Inflammatory macrophage treated with lipopolysaccharide for 1 hour (primary cell): ENCODE results near the gene BAAT.
A peak's percentile ranks its signal among the peaks of the same experiment; 100 is the strongest.
"Not testable (repeated sequence)": the region's sequence is repeated elsewhere in the genome, so short reads cannot be mapped to it uniquely, and the experiment has no call there.

Experiments
- DNase-seq, 2 donors: peaks; one replicate each; pipeline ENCODE4 v3.0.0-alpha.2; 2020 to 2022

BAAT gene

DNA sequence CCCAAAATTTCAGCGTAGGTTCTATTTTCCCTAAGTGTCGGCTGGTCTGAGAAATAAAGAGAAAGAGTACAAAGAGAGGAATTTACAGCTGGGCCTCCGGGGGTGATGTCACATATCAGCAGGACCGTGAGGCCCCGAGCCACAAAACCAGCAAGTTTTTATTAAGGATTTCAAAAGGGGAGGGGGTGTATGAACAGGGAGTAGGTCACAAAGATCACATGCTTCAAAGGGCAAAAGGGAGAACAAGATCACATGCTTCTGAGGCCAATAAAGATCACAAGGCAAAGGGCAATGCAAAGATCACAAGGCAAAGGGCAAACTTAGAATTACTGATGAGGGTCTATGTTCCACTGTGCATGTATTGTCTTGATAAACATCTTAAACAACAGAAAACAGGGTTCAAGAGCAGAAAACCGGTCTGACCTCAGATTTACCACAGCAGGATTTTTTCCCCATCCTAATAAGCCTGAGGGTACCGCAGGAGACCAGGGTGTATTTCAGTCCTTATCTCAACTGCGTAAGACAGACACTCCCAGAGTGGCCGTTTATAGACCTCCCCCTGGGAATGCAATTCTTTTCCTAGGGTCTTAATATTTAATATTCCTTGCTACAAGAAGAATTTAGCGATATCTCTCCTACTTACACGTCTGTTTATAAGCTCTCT lies at the start of gene BAAT:
Gene BAAT (minus strand): TSS at position 134 of the 664 bp plus-strand sequence. CDS start 13,602 bp downstream, outside the sequence.
- not testable (repeated sequence) for DNase-seq

DNA sequence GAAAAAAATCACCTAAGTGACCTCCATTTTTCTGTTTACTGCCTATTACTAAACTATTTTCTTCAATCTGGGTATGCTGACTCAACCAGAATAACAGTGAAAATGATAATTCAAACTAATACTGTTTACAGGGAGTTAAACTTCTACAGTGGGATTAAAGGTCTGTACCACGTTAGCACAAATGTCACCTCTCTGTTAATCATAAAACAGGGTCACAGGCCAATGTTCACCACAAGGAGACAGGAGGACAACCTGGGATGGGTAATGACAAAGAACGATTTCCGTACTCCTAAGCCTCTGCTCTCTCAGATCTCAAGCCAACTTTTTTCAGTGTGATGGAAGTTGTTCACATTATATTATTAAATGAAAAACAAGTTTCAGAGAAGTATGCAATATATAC lies 48.4 kb upstream of the BAAT start:
- DNase-seq: no peak

DNA sequence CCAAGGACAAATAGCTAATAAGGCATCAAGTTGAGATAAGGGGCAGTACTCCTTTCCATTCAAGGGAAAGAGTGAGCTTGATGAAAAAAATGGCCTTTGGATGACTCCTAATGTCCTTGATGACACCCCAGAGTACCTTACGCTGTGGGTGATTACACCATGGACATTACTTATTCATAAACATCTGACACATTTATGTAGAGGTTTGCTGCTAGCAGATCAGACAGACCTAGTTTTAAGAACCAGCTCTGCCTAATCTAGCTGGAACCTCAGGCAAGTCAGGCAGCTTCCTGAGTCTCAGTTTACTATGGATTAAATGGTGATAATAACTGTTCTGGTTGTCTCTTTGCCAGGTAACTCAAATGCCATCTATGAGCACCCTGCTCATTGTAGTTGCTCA lies 47.9 kb upstream of the BAAT start:
- DNase-seq: no peak

DNA sequence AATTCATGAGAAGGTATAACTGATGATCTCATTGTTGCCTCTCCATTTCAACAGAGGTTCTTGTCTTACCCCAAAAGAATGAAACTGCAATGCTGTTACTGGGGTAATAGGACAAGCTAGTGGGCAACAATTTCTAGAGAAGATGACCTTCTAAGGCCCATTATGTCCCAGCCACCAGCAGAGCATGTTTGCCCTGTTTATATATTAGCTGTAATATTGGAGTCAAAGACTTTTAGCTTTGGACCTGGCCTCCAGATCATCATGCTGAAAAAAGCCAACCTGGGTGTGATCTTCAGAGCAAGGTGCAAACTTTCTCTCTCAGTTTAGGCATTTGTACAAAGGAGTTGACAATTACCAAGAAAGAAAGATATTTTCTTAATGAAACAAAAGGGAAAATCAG lies 47.4 kb upstream of the BAAT start:
- DNase-seq: no peak

DNA sequence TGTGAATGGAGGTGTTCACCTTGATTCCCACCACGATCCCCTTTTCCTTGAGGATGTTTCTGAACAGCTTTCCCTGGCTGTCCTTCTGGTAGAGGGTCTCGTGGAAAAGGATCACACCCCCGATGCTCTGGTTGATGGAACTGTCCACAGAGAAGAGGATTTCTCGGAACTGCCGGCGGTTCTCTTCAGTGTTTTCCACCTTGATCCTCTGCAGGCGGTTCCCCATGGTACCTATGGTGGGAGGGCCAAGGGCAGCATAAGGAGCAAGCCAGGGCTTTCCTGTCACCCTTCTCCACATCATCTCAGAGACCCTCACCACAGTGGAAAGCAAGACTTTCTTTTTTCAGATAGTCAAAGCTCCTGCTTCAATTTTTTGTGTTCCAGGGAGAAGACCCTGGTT lies 44.9 kb upstream of the BAAT start:
- DNase-seq: no peak

GRCh38 chr9:101428909-101429308 lies 44.1 kb upstream of the BAAT start:
- no peak for DNase-seq

- no peak for DNase-seq
Measured at GRCh38 chr9:101427957-101428655, 43.3 kb upstream of the BAAT start.

DNA sequence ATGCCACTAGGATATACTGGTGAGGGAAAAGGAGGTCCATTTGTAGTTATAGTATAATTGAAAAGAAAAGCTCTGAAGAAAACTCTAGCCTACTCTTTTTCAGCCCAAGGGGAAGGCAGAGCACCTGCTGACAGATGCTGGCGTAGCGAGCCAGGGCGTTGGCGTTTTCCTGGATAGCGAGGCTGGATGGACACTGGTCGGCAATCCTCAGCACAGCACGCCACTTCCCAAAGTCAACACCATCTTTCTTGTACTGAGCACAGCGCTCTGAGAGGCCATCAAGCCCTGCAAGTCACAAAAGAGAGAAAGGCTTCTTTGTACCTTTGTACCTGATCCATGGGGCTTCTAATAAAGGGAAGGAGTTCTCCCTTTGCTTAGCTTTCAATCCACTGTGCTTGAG lies 42.6 kb upstream of the BAAT start:
- no peak for DNase-seq

GRCh38 chr9:101421653-101422065 lies 36.9 kb upstream of the BAAT start:
- no peak for DNase-seq

DNA sequence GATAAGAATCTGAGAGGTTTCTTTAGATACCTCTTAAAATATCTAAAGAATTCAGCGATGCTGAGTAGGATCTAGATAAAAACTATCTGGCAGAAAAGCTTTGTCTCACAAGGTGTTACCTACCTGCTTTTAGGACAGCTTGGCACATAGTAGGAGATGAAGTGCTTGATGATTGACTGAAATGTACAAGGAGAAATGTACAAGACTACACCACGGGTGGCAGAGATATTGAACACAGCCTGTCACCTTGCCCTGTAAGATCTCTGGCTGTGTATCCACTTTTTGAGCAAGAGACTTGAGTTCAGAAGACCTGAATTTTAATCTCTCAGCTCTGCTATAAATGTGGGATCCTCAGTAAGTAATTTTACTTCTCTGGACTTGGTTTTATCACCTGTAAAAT lies 35.1 kb upstream of the BAAT start:
- no peak for DNase-seq

GRCh38 chr9:101418518-101419430 lies 34.0 kb upstream of the BAAT start:
- DNase-seq: no peak

- no peak for DNase-seq
Measured at GRCh38 chr9:101417977-101418376, 33.2 kb upstream of the BAAT start.

- no peak for DNase-seq
Measured at GRCh38 chr9:101417389-101417788, 32.6 kb upstream of the BAAT start.

GRCh38 chr9:101415578-101415977 lies 30.8 kb upstream of the BAAT start:
- DNase-seq: no peak

GRCh38 chr9:101414839-101415238 lies 30.0 kb upstream of the BAAT start:
- DNase-seq: no peak

GRCh38 chr9:101409079-101409477 lies 24.3 kb upstream of the BAAT start:
- DNase-seq: peak in 1 of 2 donors; percentile 15

- no peak for DNase-seq
Measured at GRCh38 chr9:101408374-101409078, 23.7 kb upstream of the BAAT start.

- DNase-seq: no peak
Measured at GRCh38 chr9:101403516-101404285, 18.9 kb upstream of the BAAT start.

- peak; percentile 37 to 70 for DNase-seq
Measured at GRCh38 chr9:101400120-101400519, 15.3 kb upstream of the BAAT start.

- peak; percentile 54 to 60 for DNase-seq
Measured at GRCh38 chr9:101399643-101399970, 14.8 kb upstream of the BAAT start.

- no peak for DNase-seq
Measured at GRCh38 chr9:101398930-101399642, 14.3 kb upstream of the BAAT start.
